Stimulated activated CD8-positive, alpha-beta memory T cell treated with anti-CD3 and anti-CD28 coated beads, Interleukin-2, amount 100 ng/mL, for 1 hour (primary cell): ENCODE results near the gene TMEM101.
"Not testable (repeated sequence)": the region's sequence is repeated elsewhere in the genome, so short reads cannot be mapped to it uniquely, and the experiment has no call there.

Experiments
- DNase-seq, 2 donors: peaks; one replicate each; pipeline ENCODE4 v3.0.0-alpha.2; 2020; ENCODE audit warnings: low read depth in 2 of 2

TMEM101 gene

GRCh38 chr17:44024271-44024663, 9.5 kb upstream of the TMEM101 start:
- DNase-seq: no peak

DNA sequence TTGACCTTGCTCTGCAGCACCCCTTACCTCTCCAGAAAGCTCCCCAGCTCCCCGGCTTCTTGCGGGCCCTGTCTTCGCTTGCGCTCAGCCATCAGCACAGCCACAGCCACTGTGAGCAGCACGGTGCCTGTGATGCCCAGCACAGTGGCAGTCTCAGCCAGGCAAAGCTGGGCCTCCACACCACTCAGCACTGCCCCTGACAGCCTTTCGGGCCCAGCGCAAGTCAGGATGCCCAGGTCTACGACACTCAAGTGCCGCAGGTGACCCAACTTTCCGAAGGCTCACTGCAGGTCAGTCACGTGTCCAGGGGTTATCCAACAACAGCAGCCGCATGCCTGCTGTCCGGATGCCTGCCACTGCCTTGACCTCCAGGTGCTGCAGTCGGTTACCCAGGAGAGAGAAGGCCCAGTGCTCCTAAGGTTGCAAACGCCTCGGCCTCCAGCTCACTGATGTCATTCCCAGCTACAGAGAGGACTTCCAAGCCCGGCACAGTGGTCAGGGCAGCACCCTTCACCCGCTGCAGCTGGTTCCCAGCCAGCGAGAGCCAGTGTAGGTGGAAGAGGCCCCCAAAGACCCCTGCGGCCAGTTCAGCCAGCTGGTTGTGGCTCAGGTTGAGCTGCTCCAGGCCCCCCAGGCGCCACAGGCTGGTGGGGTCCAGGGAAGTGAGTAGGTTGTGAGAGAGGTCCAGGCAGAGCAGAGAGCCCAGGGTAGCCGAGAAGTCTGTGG, 8.9 kb upstream of the TMEM101 start:
- no peak for DNase-seq

- no peak for DNase-seq
Observed at GRCh38 chr17:44022246-44022645, 7.5 kb upstream of the TMEM101 start.

- DNase-seq: not testable (repeated sequence)
Observed at GRCh38 chr17:44021227-44021626, 6.5 kb upstream of the TMEM101 start.

GRCh38 chr17:44014133-44014436, 678 bp downstream of the TMEM101 start:
- DNase-seq: no peak

DNA sequence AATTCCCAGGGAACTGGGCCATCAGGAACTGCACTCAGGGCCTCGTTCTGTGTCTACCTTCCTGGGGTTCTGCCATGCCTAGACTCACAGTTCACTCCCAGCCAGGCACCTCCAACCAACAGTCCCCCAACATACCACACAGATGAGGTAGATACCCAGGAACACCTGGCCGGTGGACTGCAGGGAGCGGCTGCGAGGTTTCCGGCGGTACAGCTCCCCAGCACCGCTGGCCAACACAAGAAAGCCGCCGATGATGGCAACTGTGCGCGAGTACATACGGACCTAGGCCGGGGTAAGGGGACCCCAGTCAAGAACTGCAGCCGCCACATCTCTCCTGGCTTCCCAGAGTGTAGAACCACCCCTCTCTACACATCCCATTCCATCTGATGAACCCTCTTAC, 1.9 kb downstream of the TMEM101 start:
- no peak for DNase-seq

- no peak for DNase-seq
Observed at GRCh38 chr17:44012391-44012790, 2.4 kb downstream of the TMEM101 start.

DNA sequence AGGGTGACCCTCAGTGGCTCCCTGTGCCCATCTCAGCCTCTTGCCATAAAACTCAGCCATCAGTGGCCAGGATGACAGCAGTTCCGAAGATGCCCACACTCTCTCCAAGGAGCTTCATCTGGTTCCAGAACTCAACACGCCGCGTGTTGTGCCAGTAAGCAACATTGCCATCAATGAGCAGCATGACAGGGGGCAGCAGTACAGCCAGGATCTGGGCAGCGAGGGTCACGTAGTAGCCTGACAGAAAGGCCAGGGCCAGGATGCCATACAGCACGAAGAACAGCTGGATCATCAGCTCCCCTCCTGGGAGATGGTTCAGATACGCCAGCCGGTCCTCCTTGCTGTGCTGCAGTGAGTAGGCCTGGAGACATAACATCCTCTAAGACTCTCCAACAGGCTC, 2.9 kb downstream of the TMEM101 start:
- no peak for DNase-seq

DNA sequence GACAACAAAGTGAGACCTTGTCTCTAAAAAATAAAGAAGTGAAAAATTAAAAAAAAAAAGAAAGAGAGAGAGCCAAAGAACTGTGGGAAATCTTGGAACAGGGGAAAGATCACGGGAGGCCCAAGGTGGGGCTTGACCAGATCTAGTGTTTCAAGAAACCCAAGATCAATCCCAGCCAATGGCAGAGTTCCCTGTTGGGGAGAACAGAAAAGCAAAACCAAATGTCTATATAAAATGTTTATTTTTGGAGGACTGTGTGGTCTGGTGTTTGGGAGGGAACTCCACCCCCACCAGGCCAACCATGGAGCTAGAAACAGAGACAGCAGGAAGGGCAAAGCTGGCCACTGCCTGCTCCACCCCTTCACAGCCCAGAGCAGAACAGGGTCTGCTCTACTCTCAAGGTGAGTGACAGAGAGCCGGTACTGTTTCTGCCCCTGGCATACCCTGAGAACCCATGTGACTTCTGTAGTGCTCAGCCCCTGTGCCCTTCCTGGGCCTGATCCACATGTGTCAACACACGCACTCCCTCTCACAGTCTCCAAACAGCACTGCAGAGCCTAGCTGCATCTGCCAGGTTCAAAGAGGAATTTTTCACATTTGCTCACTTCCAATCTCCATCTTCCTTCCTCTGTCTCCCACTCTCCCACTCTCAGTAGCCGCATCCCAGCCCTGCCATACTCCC, 3.7 kb downstream of the TMEM101 start:
- no peak for DNase-seq

DNA sequence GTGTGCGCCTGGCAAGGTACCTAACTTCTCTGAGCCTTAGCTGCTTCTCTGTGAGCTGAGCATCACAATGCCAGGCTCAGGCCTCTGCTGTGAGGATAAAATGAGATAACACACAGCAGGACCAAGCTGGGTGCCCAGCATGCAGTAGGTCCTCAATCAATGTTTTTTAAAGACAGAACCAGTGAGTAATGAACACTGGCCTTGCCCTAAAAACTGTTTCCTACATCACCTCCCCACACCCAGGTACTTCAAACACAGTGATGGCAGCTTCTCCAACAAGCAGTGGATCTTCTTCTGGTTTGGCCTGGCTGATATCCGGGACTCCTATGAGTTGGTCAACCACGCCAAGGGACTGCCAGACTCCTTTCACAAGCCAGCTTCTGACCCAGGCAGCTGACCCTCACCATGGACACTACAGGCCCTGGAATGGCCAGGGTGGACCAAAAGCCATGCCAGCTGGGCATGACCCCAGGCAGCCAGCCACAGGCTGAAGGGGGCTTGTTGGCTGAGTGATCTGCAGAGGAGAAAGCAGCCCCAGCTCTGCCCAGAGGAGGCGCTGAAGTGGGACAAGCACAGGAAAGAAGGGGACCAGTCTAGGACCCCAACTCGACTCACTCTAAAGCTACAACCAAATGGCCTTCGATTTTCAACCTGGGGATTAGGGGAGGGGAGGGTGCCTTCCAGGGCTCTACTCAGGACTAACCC, 6.4 kb downstream of the TMEM101 start:
- DNase-seq: no peak

- no peak for DNase-seq
Observed at GRCh38 chr17:44007346-44008204, 7.2 kb downstream of the TMEM101 start.

GRCh38 chr17:44006598-44007345, 8.0 kb downstream of the TMEM101 start:
- peak; percentile 92 to 97 for DNase-seq

DNA sequence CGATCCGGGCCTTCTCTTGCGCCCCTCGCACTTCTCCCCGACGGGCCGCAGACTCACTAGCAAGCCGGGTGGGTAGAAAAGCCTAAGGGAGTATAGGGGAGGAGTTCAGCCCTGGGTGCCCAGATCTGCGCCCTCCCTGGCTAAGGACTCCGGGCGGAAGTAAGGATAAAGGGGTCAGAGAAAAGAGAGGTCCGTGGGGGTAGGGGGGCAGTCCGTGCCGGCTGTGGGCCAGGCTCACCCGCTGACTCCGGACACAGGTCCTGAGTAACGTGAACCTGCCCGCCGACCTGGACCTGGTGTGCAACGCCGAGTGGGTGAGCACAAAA, 8.5 kb downstream of the TMEM101 start:
- no peak for DNase-seq

- no peak for DNase-seq
Observed at GRCh38 chr17:44005527-44006271, 9.1 kb downstream of the TMEM101 start.

DNA sequence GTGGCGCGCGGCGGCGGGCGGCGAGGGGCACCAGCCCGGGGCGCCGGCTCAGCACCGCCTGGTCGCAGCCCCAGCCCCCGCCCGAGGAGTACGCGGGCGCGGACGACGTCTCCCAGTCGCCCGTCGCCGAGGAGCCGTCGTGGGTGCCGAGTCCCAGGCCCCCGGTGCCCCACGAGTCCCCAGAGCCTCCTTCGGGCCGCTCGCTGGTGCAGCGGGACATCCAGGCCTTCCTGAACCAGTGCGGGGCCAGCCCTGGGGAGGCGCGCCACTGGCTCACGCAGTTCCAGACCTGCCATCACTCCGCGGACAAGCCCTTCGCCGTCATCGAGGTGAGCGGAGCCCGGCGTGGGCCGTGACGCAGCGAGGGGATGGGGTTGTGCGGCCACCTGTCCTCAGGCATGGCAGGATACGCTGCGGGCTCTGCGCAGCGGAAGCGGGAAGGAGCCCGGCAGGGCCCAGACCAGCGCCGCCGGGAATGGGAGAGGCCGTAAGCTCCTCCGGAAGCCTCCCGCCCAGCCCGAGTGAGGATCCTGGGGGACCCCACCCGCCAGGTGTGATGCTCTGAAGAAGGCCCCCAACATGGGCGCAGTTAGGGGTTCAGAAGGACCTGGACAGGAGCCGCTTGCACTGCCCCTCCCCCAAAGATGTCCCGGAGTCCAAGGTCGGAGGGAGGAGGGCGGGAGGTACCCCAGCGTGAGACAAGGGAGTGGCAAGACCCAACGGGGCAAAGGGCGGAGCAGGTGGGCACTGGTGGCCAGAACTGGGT, 9.8 kb downstream of the TMEM101 start:
- DNase-seq: no peak

- no peak for DNase-seq
Observed at GRCh38 chr17:44004077-44004760, 10.5 kb downstream of the TMEM101 start, which contains the start of gene NAGS. TSS of gene NAGS (plus strand) at chr17:44004622. CDS start at chr17:44004664, 42 bp downstream.

DNA sequence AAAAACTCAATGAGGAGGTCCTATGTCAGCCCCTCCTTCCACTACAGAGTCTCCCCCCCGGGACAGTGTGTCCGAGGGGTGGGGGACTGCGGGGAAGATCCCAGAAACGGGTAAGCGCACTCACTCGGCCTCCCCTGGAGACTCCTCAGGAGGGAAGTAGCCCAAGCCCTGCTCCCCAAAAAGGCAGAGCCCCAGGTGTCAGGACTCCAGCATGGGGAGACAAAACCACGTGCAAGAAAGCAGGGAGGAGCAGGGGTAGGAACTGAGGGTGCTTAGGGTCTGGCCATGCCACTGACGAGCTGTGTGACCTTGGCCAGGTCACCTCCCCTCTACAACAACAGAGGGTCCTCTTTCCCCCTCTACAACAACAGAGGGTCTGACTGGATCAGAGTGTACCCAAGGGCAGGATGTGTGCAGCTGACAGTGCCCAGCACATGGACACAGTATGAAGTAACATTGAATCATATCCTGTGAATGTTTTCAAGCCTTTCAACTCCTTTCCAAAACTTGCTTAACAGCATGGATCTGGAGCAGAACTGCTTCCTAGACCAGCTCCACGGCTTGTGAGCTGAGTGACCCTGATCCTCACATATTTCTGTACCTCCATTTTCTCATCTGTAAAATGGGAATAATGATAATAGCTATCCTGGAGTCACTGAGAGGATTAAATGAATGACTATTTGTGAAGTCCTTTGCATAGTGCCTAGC, 12.5 kb downstream of the TMEM101 start:
- DNase-seq: no peak

GRCh38 chr17:44001461-44001920, 13.3 kb downstream of the TMEM101 start:
- DNase-seq: no peak
